ENCODE results near the gene LHX8.
"Not testable (repeated sequence)": the region's sequence is repeated elsewhere in the genome, so short reads cannot be mapped to it uniquely, and the experiment has no call there.

Gene LHX8

GRCh38 chr1:75133750-75134646, at the start of gene LHX8:
Gene LHX8, plus strand, starts transcription at chr1:75134388. Its CDS starts 2,227 bp downstream, at chr1:75136615.
- no peak for DNase-seq

- no peak for DNase-seq
Measured at GRCh38 chr1:75085931-75086330, 48.3 kb upstream of the LHX8 start.

GRCh38 chr1:75087278-75087677, 46.9 kb upstream of the LHX8 start:
- no peak for DNase-seq

- DNase-seq: no peak
Measured at GRCh38 chr1:75092141-75092540, 42.0 kb upstream of the LHX8 start.

- DNase-seq: no peak
Measured at GRCh38 chr1:75097654-75098053, 36.5 kb upstream of the LHX8 start.

- DNase-seq: no peak
Measured at GRCh38 chr1:75099581-75099980, 34.6 kb upstream of the LHX8 start.

GRCh38 chr1:75100481-75101092, 33.6 kb upstream of the LHX8 start:
- DNase-seq: no peak

GRCh38 chr1:75112362-75112951, 21.7 kb upstream of the LHX8 start:
- DNase-seq: not testable (repeated sequence)

GRCh38 chr1:75115654-75116053, 18.5 kb upstream of the LHX8 start:
- DNase-seq: no peak

- no peak for DNase-seq
Measured at GRCh38 chr1:75123756-75124155, 10.4 kb upstream of the LHX8 start.

- no peak for DNase-seq
Measured at GRCh38 chr1:75124510-75124909, 9.7 kb upstream of the LHX8 start.

GRCh38 chr1:75125161-75125726, 8.9 kb upstream of the LHX8 start:
- no peak for DNase-seq

GRCh38 chr1:75126611-75127101, 7.5 kb upstream of the LHX8 start:
- no peak for DNase-seq

GRCh38 chr1:75127916-75128717, 6.1 kb upstream of the LHX8 start:
- DNase-seq: no peak

GRCh38 chr1:75129660-75129982, 4.6 kb upstream of the LHX8 start:
- DNase-seq: no peak

- no peak for DNase-seq
Measured at GRCh38 chr1:75129983-75130789, 4.0 kb upstream of the LHX8 start.

- no peak for DNase-seq
Measured at GRCh38 chr1:75130865-75131564, 3.2 kb upstream of the LHX8 start.

- DNase-seq: no peak
Measured at GRCh38 chr1:75131565-75132241, 2.5 kb upstream of the LHX8 start.

GRCh38 chr1:75132242-75132811, 1.9 kb upstream of the LHX8 start:
- DNase-seq: no peak

Data from SIG-M5 (cell line).